Measurements from ENCODE around the gene CECR2.

DNA sequence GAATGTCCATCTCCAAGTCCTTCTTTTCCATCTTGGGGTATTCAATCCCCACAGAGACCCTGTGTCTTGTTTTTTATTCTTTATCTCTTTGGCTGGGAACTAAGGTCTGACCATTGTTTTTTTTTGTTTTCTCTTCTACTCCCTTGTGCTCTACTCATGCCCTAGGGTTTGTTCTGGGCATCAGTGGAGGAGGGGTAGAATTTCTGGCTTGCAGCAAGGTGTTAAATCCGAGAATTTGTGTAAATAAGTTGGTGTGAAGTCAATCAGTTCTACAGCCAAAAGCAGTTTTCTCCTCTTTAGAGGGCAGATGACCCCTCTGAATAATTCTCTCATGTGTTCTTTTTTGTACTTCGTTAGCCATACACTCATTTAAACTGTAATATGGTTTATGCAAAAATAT lies 10.7 kb downstream of the CECR2 start:
- TF ChIP-seq, protein P1, sequence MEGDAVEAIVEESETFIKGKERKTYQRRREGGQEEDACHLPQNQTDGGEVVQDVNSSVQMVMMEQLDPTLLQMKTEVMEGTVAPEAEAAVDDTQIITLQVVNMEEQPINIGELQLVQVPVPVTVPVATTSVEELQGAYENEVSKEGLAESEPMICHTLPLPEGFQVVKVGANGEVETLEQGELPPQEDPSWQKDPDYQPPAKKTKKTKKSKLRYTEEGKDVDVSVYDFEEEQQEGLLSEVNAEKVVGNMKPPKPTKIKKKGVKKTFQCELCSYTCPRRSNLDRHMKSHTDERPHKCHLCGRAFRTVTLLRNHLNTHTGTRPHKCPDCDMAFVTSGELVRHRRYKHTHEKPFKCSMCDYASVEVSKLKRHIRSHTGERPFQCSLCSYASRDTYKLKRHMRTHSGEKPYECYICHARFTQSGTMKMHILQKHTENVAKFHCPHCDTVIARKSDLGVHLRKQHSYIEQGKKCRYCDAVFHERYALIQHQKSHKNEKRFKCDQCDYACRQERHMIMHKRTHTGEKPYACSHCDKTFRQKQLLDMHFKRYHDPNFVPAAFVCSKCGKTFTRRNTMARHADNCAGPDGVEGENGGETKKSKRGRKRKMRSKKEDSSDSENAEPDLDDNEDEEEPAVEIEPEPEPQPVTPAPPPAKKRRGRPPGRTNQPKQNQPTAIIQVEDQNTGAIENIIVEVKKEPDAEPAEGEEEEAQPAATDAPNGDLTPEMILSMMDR (IDR thresholded peaks at IDR 0.05) = no peak
- no peak for TF ChIP-seq POLR2A (IDR thresholded peaks at IDR 0.05)
